HG03095 (cell line): ENCODE measurements around the gene SLC50A1.
"Not testable (repeated sequence)": the region's sequence is repeated elsewhere in the genome, so short reads cannot be mapped to it uniquely, and the experiment has no call there.

Experiments used
- ATAC-seq: cut with Tn5 transposase; IDR thresholded peaks from one replicate; pipeline ENCODE4 v1.9.1; 2021; ENCODE audit warnings: moderate library complexity; ENCODE audit not compliant: unreplicated experiment

SLC50A1 gene

GRCh38 chr1:155116113-155116764 lies 19.4 kb upstream of the SLC50A1 start:
- no peak for ATAC-seq

GRCh38 chr1:155117610-155118009 lies 18.0 kb upstream of the SLC50A1 start:
- no peak for ATAC-seq

- ATAC-seq, result not testable (repeated sequence)
These were observed 17.6 kb upstream of the SLC50A1 start for GRCh38 chr1:155118090-155118489.

- no peak for ATAC-seq
These were observed 15.4 kb upstream of the SLC50A1 start for GRCh38 chr1:155120253-155120652.

- ATAC-seq, result no peak
These were observed 14.4 kb upstream of the SLC50A1 start for GRCh38 chr1:155121249-155121648.

- no peak for ATAC-seq
These were observed 13.3 kb upstream of the SLC50A1 start for GRCh38 chr1:155122308-155122707.

- no peak for ATAC-seq
These were observed 11.9 kb upstream of the SLC50A1 start for GRCh38 chr1:155123801-155124200.

- no peak for ATAC-seq
These were observed 10.9 kb upstream of the SLC50A1 start for GRCh38 chr1:155124503-155125463.

- no peak for ATAC-seq
These were observed 10.1 kb upstream of the SLC50A1 start for GRCh38 chr1:155125511-155125945.

- ATAC-seq, result no peak
These were observed 9.6 kb upstream of the SLC50A1 start for GRCh38 chr1:155125946-155126555.

- no peak for ATAC-seq
These were observed 9.0 kb upstream of the SLC50A1 start for GRCh38 chr1:155126556-155127104.

- no peak for ATAC-seq
These were observed 8.3 kb upstream of the SLC50A1 start, which contains the start of gene EFNA1 for GRCh38 chr1:155127105-155127966. Gene EFNA1, plus strand, starts transcription at chr1:155127876. Its CDS starts 102 bp downstream, at chr1:155127978.

- no peak for ATAC-seq
These were observed 7.5 kb upstream of the SLC50A1 start for GRCh38 chr1:155127967-155128754.

- ATAC-seq, result no peak
These were observed 6.7 kb upstream of the SLC50A1 start for GRCh38 chr1:155128755-155129473.

- no peak for ATAC-seq
These were observed 5.2 kb upstream of the SLC50A1 start for GRCh38 chr1:155130272-155131006.

- ATAC-seq, result no peak
These were observed 4.4 kb upstream of the SLC50A1 start for GRCh38 chr1:155131285-155131684.

GRCh38 chr1:155131856-155132255 lies 3.8 kb upstream of the SLC50A1 start:
- no peak for ATAC-seq

GRCh38 chr1:155133799-155134281 lies 1.8 kb upstream of the SLC50A1 start:
- ATAC-seq, result no peak
